Measurements from ENCODE around the gene TAS1R1. TPM values are rescaled to one million over a fixed set of nuclear protein-coding genes. Genes with fewer than 3 reads are reported as not detected.

The TAS1R1 gene
- total RNA-seq, 4 donors from 2014 or later: not detected

- no peak for TF ChIP-seq CTCF (IDR thresholded peaks at IDR 0.05; ENCODE audit: low read depth)
These were observed 48.9 kb downstream of the TAS1R1 start for GRCh38 chr1:6603915-6604558.

- TF ChIP-seq CTCF (IDR thresholded peaks at IDR 0.05; ENCODE audit: low read depth): no peak
These were observed 57.7 kb downstream of the TAS1R1 start for GRCh38 chr1:6612641-6613360.

GRCh38 chr1:6613361-6614018 lies 58.4 kb downstream of the TAS1R1 start, which contains the start of gene PHF13:
Gene PHF13 (plus strand): TSS chr1:6613731. CDS start chr1:6614067, 336 bp downstream.
- TF ChIP-seq CTCF (IDR thresholded peaks at IDR 0.05; ENCODE audit: low read depth): no peak

GRCh38 chr1:6614019-6614928 lies 59.2 kb downstream of the TAS1R1 start:
- no peak for TF ChIP-seq CTCF (IDR thresholded peaks at IDR 0.05; ENCODE audit: low read depth)

GRCh38 chr1:6614929-6615785 lies 60.0 kb downstream of the TAS1R1 start:
- no peak for TF ChIP-seq CTCF (IDR thresholded peaks at IDR 0.05; ENCODE audit: low read depth)

- TF ChIP-seq CTCF (IDR thresholded peaks at IDR 0.05; ENCODE audit: low read depth): no peak
These were observed 63.9 kb downstream of the TAS1R1 start for GRCh38 chr1:6619045-6619444.
